Ammon's horn (tissue), 1 donor: ENCODE results near the gene PARD3.
A peak's percentile ranks its signal among the peaks of the same experiment; 100 is the strongest.
"Not testable (repeated sequence)": the region's sequence is repeated elsewhere in the genome, so short reads cannot be mapped to it uniquely, and the experiment has no call there.

Experiments
- DNase-seq: peaks from one replicate; pipeline ENCODE4 v3.0.0-alpha.2; 2016; ENCODE audit warnings: low spot score

Gene PARD3

DNA sequence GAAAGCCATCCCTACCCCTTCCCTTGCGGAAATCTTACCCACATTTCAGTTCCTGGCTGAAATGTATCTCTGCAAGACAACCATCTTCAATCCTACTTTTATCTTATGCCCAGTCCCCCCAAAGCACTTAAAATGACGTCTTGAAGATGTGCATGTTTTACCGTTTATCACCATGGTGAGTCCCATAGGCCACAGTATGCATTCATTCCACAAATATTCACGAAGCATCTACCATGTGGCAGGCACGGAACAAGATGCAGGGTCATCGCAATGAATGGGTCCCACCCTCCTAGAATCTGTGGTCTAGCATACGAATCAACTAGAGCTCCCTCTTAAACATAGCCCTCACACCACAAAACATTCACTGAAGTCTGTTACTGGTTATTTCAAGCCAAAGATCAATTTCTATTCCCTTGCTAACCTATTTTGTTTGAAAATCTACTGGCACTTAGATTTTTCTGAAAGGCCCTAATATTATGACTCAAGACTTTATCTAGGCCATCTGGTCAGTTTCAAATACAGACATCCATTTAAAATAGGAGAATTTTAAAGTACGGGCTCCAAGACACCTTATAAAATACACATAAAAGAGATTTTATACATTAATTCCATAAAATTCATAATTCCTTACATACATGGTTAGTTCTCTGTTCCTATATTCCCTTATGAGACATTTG, 99.4 kb downstream of the PARD3 start:
- DNase-seq = no peak

DNA sequence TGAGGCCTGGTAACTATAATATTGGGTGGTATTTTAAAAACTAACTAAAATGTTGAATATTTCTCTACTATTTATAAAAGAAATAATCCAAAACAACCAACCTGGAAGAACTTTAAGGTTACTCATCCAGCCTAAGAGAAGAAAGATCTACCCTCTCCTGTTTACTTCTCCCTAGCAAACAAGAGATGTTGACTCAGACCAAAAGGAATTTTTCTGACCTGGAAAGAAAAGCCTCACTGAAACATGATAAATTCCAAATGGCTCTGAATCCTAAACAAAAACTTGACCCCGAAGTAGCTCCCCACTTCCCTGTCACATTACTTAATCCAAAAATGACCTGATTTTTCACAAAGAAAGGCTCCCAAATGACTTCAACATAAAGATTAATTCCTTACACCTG, 101.2 kb downstream of the PARD3 start:
- no peak for DNase-seq

GRCh38 chr10:34711500-34711899, 103.6 kb downstream of the PARD3 start:
- DNase-seq = no peak

DNA sequence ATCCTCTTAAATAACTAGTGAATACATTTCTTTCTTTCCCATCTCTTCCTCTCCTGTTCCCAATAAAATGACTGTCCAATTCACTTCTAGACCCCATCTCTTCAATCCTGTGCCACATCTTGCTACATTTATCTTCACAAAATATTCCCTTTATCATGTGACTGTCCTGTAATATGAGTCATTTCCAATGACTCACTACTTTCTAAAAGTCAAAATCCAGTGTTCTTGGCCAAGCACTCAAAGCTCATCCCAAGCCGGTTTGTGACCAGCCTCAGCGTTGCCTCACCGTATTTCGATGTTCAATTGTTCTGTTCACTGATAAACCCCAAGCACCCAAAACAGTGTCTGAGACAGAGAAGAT, 104.7 kb downstream of the PARD3 start:
- DNase-seq = no peak

DNA sequence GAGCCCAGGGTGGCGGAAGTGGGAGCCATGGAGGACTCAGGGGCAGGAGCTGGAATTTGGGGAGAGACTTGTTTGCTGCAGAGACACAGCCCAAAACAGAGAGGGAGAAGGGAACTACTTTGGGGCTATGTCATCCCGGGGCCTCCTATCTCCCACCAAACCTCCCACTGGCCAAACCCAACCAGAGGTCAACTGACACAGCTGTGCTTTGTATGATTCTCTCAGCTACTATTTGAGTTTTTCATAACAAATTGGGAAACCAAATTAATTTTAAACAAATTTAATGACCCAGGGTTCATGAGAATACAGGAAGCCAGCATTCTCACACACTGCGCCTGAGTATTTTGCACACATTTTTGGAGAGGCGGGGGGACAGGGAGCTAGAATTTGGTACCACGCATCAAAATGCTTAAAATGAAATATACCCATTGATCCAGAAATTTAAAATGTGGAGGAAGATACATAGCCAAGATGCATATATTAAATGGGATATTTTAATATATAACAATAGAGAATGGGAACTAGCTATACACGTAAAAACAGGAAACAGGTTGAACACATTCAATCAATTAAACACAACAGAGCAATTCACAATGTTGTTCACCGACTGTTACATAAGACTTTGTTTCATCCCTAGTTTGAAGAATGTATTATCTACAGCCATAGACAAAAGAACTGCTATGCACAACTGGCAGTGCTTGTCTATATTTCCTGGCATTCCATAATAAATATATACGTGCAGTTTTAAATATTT, 105.3 kb downstream of the PARD3 start:
- no peak for DNase-seq

DNA sequence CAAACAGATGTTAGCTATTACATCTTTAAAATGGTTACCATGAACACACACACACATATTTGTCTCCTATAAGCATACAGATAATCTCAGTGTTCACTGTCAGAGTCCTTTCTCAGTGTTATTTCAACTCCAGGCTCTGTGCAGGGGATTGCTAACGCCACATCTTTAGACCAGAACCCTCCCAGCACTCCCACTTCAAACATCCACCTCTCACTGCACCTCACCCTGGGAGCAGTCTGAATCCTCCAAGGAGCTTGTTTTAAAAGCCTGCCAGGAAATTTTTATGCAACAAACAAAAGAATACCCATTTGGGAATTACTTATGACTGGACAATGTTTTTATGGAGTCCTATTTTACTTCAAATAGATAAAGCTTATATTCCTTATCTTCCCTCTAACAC, 107.4 kb downstream of the PARD3 start:
- DNase-seq = no peak

- DNase-seq = not testable (repeated sequence)
Observed at GRCh38 chr10:34706992-34707391, 108.1 kb downstream of the PARD3 start.

GRCh38 chr10:34706147-34706546, 108.9 kb downstream of the PARD3 start:
- DNase-seq = no peak

DNA sequence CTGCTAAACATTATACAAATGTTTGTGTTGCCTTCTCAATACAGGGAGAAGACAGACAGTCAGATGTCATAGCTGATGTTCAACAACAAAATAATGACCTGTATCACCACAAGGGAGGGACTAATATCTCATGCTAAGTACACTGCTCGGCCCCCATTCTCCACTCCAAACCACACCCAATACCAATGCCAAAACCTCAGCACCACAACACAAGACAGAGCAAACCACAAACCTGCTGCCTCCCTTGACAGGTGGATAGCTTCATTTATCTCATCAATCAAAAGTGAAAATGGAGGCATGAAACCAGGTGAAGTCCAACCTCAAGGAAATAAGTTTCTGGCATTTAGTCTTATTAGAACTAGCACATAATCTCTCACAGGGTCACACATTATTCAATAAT, 109.5 kb downstream of the PARD3 start:
- no peak for DNase-seq

DNA sequence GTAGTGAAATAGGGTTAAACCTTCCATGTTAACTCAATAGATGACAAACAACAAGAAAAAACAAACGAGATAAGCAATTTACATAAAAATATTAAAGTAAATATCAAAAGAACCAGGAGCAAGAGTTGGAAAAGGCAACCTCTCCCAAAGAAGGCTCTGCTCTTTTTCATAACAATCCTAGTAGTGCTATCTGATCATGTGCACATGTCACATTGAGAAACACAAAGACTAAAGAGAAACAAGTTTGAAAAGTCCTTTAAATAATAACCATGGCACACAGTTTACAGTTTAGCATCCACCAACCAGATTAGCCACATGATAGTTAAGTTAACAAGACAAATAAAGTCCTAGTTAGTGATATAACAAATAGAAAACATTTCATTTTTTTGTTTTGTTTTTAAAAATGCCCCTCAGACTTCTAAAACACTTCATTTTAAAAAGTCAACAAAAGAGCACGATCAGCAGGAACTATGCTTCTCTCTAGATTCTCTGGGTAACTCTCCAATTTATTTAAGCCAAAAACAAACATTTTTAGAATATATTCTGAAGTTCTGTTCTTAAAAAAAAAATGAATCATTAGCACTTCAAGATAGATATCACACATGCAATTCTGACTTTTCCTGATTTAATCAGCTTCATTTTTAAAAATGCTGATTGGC, 110.4 kb downstream of the PARD3 start:
- no peak for DNase-seq

DNA sequence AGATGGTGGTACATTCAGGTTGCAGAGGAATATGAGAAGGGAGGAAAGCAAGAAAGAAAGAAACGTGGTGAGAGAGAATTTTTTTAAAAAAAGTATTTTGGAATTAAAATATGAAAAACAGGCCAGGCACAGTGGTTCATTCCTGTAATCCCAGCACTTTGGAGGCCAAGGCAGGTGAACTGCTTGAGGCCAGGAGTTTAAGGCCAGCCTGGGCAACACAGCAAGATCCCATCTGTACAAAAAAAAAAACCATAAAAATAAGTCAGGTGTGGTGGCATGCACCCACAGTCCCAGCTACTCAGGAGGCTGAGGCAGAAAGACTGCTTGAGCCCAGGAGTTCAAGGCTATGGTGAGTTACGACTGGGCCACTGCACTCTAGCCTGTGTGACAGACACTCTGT, 112.1 kb downstream of the PARD3 start:
- DNase-seq = no peak

GRCh38 chr10:34702093-34702937, 112.8 kb downstream of the PARD3 start:
- no peak for DNase-seq

- no peak for DNase-seq
Observed at GRCh38 chr10:34701194-34701593, 113.9 kb downstream of the PARD3 start.

DNA sequence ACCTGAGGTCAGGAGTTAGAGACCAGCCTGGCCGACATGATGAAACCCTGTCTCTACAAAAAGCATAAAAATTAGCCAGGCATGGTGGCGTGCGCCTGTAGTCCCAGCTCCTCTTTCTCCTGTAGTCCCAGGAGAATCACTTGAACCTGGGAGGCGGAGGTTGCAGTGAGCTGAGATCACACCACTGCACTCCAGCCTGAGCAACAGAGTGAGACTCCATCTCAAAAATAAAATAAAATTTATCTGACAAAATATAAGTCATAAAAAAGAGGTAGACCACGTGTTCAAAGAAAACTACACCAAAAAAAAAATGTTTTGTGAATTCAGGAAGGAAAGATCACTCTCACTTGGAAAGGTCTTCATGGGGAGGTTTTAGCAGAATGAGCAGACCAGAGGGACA, 114.3 kb downstream of the PARD3 start:
- DNase-seq = not testable (repeated sequence)

- no peak for DNase-seq
Observed at GRCh38 chr10:34699904-34700517, 115.1 kb downstream of the PARD3 start.

GRCh38 chr10:34698979-34699378, 116.1 kb downstream of the PARD3 start:
- no peak for DNase-seq

- DNase-seq = no peak
Observed at GRCh38 chr10:34698248-34698831, 116.8 kb downstream of the PARD3 start.

DNA sequence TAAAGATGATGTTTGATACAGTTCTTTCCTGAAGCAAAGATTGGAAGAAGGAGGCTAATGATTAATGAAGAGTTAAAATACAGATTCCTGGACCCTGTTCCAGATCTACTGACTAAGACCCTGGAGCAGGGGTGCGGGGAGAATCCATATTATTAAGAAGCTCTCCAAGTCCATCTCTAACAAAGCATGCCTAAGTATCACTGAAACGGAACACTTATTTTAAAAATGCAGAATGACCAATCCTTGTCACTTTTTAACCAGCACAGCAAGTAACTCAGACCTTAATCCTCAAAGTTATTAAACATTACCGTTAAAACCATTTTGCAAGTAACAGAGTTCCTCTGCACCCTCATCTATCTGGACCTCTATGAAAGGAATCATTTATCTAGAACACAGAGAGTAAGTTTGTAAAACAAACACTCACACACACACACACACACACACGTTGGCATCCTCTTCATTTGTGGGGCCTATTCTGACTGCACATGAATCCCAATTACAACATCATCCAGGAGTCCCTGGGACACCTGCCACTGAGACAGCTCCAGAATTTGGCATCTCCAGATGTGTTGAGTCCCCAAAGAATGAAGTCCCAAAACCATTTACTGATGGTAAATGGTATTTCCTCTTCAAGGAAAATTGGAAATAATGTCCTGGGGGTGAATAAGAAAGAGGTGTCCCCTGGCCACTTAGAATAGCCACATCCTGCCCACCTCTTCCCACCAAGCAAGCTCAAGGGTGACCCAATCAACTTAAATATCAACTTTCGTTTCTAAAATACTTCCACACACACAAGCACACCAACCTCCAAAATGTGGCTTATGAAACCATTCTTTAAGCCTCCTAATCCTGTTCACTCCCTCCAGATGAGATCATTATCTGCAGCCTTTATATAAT, 117.5 kb downstream of the PARD3 start:
- no peak for DNase-seq

- DNase-seq = peak; percentile 43
Observed at GRCh38 chr10:34696423-34696822, 118.7 kb downstream of the PARD3 start.

DNA sequence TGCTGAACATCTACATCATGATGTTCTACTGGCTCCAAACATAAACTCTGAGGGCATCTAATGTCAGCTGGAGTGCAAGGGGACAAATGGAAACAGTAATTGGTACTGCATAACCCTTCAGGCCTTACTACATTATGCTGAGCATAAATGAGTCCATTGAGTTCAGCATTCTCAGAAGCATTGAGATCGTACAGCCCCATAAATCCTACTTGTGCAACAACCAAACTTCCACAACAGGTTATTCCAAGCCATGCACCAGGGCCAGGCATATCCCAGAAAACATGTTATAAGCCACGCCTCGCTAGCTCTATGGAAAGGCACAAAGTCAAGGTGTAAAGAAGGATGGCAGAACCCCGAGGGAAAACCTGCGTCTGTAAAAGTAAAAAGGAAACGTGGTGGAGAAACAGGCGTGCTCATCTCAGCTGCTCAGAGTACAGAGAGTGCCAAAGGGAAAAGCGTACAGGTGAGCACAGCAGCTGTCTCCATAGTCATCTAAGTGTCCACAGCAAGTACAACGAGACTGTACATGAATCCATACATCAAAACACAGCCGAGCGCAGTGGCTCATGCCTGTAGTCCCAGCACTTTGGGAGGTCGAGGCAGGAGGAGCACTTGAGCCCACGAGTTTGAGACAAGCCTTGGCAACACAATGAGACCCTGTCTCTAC, 124.6 kb downstream of the PARD3 start:
- no peak for DNase-seq
